GM10248 (cell line): ENCODE data around the gene SHROOM3.
"Not testable (repeated sequence)": the region's sequence is repeated elsewhere in the genome, so short reads cannot be mapped to it uniquely, and the experiment has no call there.

ENCODE experiments used
- CTCF ChIA-PET: fragments of 300-600 bp; sonication (Branson Sonifier 250); formaldehyde crosslinking; extraction: SDS; loops from one replicate; lab custom pipeline; 2021; ENCODE audit warnings: antibody characterized with exemption; lab: Yijun Ruan, JAX
- POLR2A ChIA-PET: fragments of 350-650 bp; sonication (Branson Sonifier 250); formaldehyde crosslinking; extraction: SDS; loops from one replicate; lab custom pipeline; 2020; ENCODE audit warnings: antibody characterized with exemption; lab: Yijun Ruan, JAX
- DNase-seq: peaks from one replicate; pipeline ENCODE4 v3.0.0; 2012; ENCODE audit errors: extremely low spot score
- CTCF ChIP-seq: IDR thresholded peaks from 2 replicates; pipeline ENCODE4 v1.5.1; 2012; ENCODE audit warnings: mild to moderate bottlenecking, low read depth; ENCODE audit errors: extremely low read depth, missing control alignments, control extremely low read depth

SHROOM3 gene

GRCh38 chr4:76726176-76726575, 291.1 kb downstream of the SHROOM3 start:
- no peak for TF ChIP-seq CTCF
- DNase-seq = no peak
- CTCF ChIA-PET = no interaction called here
- POLR2A ChIA-PET = no interaction called here

GRCh38 chr4:76726631-76727030, 291.6 kb downstream of the SHROOM3 start:
- ChIA-PET CTCF (no interaction called here), POLR2A (no interaction called here)
- TF ChIP-seq CTCF = no peak
- DNase-seq = no peak

GRCh38 chr4:76727934-76728333, 292.9 kb downstream of the SHROOM3 start:
- POLR2A ChIA-PET, CTCF ChIA-PET, DNase-seq: not testable (repeated sequence)

GRCh38 chr4:76729460-76729859, 294.4 kb downstream of the SHROOM3 start:
- CTCF ChIA-PET = interaction anchor here (1.1 to 6.9 kb wide), 8 partner anchors 8 to 143 kb away, joined by 3 to 22 read pairs (median 4); no protein-coding TSS in a partner anchor
- TF ChIP-seq CTCF = no peak
- POLR2A ChIA-PET = no interaction called here
- DNase-seq = no peak

GRCh38 chr4:76729980-76730379, 295.0 kb downstream of the SHROOM3 start:
- POLR2A ChIA-PET = no interaction called here
- no peak for TF ChIP-seq CTCF
- no peak for DNase-seq
- CTCF ChIA-PET = interaction anchor here (1.1 to 6.9 kb wide), 7 partner anchors 8 to 144 kb away, joined by 3 to 22 read pairs (median 4); no protein-coding TSS in a partner anchor

GRCh38 chr4:76732246-76732645, 297.2 kb downstream of the SHROOM3 start:
- TF ChIP-seq CTCF = no peak
- no peak for DNase-seq
- POLR2A ChIA-PET = no interaction called here
- CTCF ChIA-PET = interaction anchor here (1.2 to 6.9 kb wide), 7 partner anchors 10 to 471 kb away, joined by 3 to 22 read pairs (median 5); no protein-coding TSS in a partner anchor

GRCh38 chr4:76733068-76733771, 298.2 kb downstream of the SHROOM3 start:
- DNase-seq = no peak
- peak; percentile 33 for TF ChIP-seq CTCF
- CTCF ChIA-PET = interaction anchor here (1.2 to 6.9 kb wide), 5 partner anchors 11 to 81 kb away, joined by 4 to 22 read pairs (median 5); no protein-coding TSS in a partner anchor
- POLR2A ChIA-PET = no interaction called here
